PC-3 (cell line): ENCODE data around the gene SIRT2. TPM values are rescaled to one million over a fixed set of nuclear protein-coding genes. Genes with fewer than 3 reads are reported as not detected.

Experiments used
- ATAC-seq: fragments of 200-7000 bp; cut with Tn5 transposase; 2 replicates; pipeline ENCODE4 v1.9.1; 2020; ENCODE audit warnings: mild to moderate bottlenecking, moderate library complexity
- BruUV-seq: library from RNA; stranded (reverse); fragments of 400-500 nt; replicated peaks from 2 replicates; lab custom pipeline; 2021; lab: Mats Ljungman, UMichigan
- CTCF ChIA-PET: fragments of 300-600 bp; sonication (Branson Sonifier 250); formaldehyde crosslinking; loops from one replicate; lab custom pipeline; 2022; ENCODE audit warnings: antibody characterized with exemption; lab: Charles Lee
- POLR2A ChIA-PET: fragments of 300-600 bp; sonication (Branson Sonifier 250); formaldehyde crosslinking; loops from one replicate; lab custom pipeline; 2022; ENCODE audit warnings: antibody characterized with exemption; ENCODE audit not compliant: unreplicated experiment; lab: Charles Lee
- DNase-seq: peaks from one replicate; pipeline ENCODE4 v3.0.0-alpha.2; 2015
- H2AFZ ChIP-seq: fragments of 300-600 bp; sonication (generic); 2 replicates; pipeline ENCODE4 v1.6.0; 2016; ENCODE audit warnings: antibody characterized with exemption, low read length
- H3F3A ChIP-seq: fragments of 300-600 bp; sonication (generic); one replicate; pipeline ENCODE4 v1.6.0; 2017; ENCODE audit warnings: antibody characterized with exemption, low read length, control low read depth, mild to moderate bottlenecking; ENCODE audit not compliant: unreplicated experiment
- H3K27ac ChIP-seq: fragments of 300-600 bp; sonication (generic); 2 replicates; pipeline ENCODE4 v1.5.1; 2016; ENCODE audit warnings: mild to moderate bottlenecking, low read length
- H3K27me3 ChIP-seq: fragments of 300-600 bp; sonication (generic); 2 replicates; pipeline ENCODE4 v1.6.1; 2016; ENCODE audit warnings: low read length, mixed read lengths
- H3K36me3 ChIP-seq: fragments of 300-600 bp; sonication (generic); 2 replicates; pipeline ENCODE4 v1.6.1; 2016; ENCODE audit warnings: low read depth, mixed run types, low read length, mixed read lengths
- H3K4me1 ChIP-seq: fragments of 300-600 bp; sonication (generic); 2 replicates; pipeline ENCODE4 v1.5.1; 2016; ENCODE audit warnings: low read length; ENCODE audit not compliant: insufficient read depth
- H3K4me2 ChIP-seq: fragments of 300-600 bp; sonication (generic); 2 replicates; pipeline ENCODE4 v1.6.0; 2016; ENCODE audit warnings: low read length
- H3K4me3 ChIP-seq: fragments of 300-600 bp; sonication (generic); 2 replicates; pipeline ENCODE4 v1.5.1; 2016; ENCODE audit warnings: mild to moderate bottlenecking, low read length, mixed read lengths
- H3K79me2 ChIP-seq: fragments of 300-600 bp; sonication (generic); 2 replicates; pipeline ENCODE4 v1.6.1; 2017; ENCODE audit warnings: low read length, mixed read lengths
- H3K9ac ChIP-seq: fragments of 300-600 bp; sonication (generic); 2 replicates; pipeline ENCODE4 v1.6.0; 2016; ENCODE audit warnings: mild to moderate bottlenecking, low read length
- H3K9me2 ChIP-seq: fragments of 300-600 bp; sonication (generic); replicated peaks from 2 replicates; pipeline ENCODE4 v1.6.1; 2016; ENCODE audit warnings: mixed run types, low read length, mixed read lengths
- H3K9me3 ChIP-seq: fragments of 300-600 bp; sonication (generic); 2 replicates; pipeline ENCODE4 v1.6.1; 2016; ENCODE audit warnings: low read length, mixed read lengths
- H4K20me1 ChIP-seq: fragments of 300-600 bp; sonication (generic); 2 replicates; pipeline ENCODE4 v1.6.1; 2016; ENCODE audit warnings: low read length, mixed read lengths
- CTCF ChIP-seq: fragments of 300-600 bp; sonication (generic); conservative IDR thresholded peaks from 2 replicates; pipeline ENCODE4 v1.5.1; 2017; ENCODE audit warnings: antibody characterized with exemption, low read depth, mild to moderate bottlenecking, low read length
- EZH2 ChIP-seq: fragments of 300-600 bp; sonication (generic); IDR thresholded peaks from one replicate; pipeline ENCODE4 v1.6.1; 2017; ENCODE audit warnings: antibody characterized with exemption, mild to moderate bottlenecking, low read length; ENCODE audit not compliant: unreplicated experiment
- EZH2phosphoT487 ChIP-seq: fragments of 300-600 bp; sonication (generic); IDR thresholded peaks from 2 replicates; pipeline ENCODE4 v1.6.1; 2018; ENCODE audit warnings: mild to moderate bottlenecking, antibody characterized with exemption, low read length, borderline replicate concordance
- intact Hi-C: fragments of 100-400 bp; cut with micrococcal nuclease; formaldehyde crosslinking; loops from 2 replicates; pipeline ENCODE4 v1.9.0; 2023
- total RNA-seq: library from RNA; depleted of rRNA; stranded (reverse); fragments of >200 nt; gene quantifications from 2 replicates; pipeline ENCODE4 v1.2.3, GENCODE V29; 2014

SIRT2 gene
- total RNA-seq, 1 experiment from 2014 or later: 37.9 TPM

GRCh38 chr19:38869836-38870607 lies 29.4 kb downstream of the SIRT2 start:
- H3K4me2 ChIP-seq: no peak overlapping the region
- TF ChIP-seq CTCF (peak; percentile 37), EZH2 (no peak), EZH2phosphoT487 (no peak)
- no peak overlapping the region for H3K9ac ChIP-seq
- no peak overlapping the region for H2AFZ ChIP-seq
- ChIA-PET CTCF (no interaction called here), POLR2A (no interaction called here)
- H3K79me2 ChIP-seq: no peaks in the 10 kb centered on the region
- no peaks in the 10 kb centered on the region for H3K9me2 ChIP-seq
- no peak for DNase-seq
- intact Hi-C loops: no loop called here
- peaks cover 4% of the 10 kb centered on the region for H3K4me1 ChIP-seq
- H3K36me3 ChIP-seq: no peaks in the 10 kb centered on the region
- no peaks in the 10 kb centered on the region for H3F3A ChIP-seq
- H3K9me3 ChIP-seq: no peaks in the 10 kb centered on the region
- no peaks in the 10 kb centered on the region for H4K20me1 ChIP-seq
- H3K27me3 ChIP-seq: no peaks in the 10 kb centered on the region
- ATAC-seq: peak; percentile 33
- H3K4me3 ChIP-seq: no peak overlapping the region
- no peak overlapping the region for H3K27ac ChIP-seq
- no TSS peak for BruUV-seq

GRCh38 chr19:38869160-38869835 lies 30.1 kb downstream of the SIRT2 start:
- DNase-seq (no peak), ATAC-seq (no peak)
- Histone ChIP-seq H3K79me2 (no peaks in the 10 kb centered on the region), H4K20me1 (no peaks in the 10 kb centered on the region), H3K27ac (no peak overlapping the region), H3K9ac (no peak overlapping the region), H2AFZ (no peak overlapping the region), H3K9me2 (no peaks in the 10 kb centered on the region), H3F3A (no peaks in the 10 kb centered on the region), H3K36me3 (no peaks in the 10 kb centered on the region), H3K4me3 (no peak overlapping the region), H3K4me1 (peaks cover 10% of the 10 kb centered on the region), H3K4me2 (no peak overlapping the region), H3K9me3 (no peaks in the 10 kb centered on the region), H3K27me3 (no peaks in the 10 kb centered on the region)
- CTCF ChIA-PET: no interaction called here
- intact Hi-C loops: no loop called here
- BruUV-seq: no TSS peak
- POLR2A ChIA-PET: no interaction called here
- TF ChIP-seq EZH2 (no peak), EZH2phosphoT487 (no peak), CTCF (no peak)

DNA sequence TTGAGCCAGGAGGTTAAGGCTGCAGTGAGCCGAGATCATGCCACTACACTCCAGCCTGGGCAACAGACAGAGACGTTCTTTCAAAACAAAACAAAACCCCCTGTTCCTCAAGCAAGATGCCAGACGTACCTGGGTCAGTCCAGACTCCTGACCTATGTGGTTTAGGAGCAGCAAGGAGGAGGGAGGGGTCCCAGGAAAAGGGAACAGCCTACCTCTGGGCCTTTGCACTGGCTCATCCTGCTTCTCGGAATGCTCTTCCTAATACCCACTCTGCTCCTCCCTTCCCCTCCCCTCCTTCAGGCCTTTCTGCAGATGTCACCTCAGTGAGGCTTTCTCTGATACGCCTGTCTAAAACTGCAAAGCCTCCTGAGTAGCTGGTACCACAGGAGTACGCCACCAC lies 30.9 kb downstream of the SIRT2 start:
- Histone ChIP-seq H3K27me3 (no peaks in the 10 kb centered on the region), H3K9me2 (no peaks in the 10 kb centered on the region), H3F3A (no peaks in the 10 kb centered on the region), H3K4me2 (no peak overlapping the region), H4K20me1 (no peaks in the 10 kb centered on the region), H2AFZ (no peak overlapping the region), H3K4me3 (no peak overlapping the region), H3K4me1 (peaks cover 11% of the 10 kb centered on the region), H3K27ac (no peak overlapping the region), H3K79me2 (no peaks in the 10 kb centered on the region), H3K9ac (no peak overlapping the region), H3K36me3 (no peaks in the 10 kb centered on the region), H3K9me3 (no peaks in the 10 kb centered on the region)
- intact Hi-C loops: no loop called here
- TF ChIP-seq EZH2 (no peak), CTCF (no peak)
- no peak for ATAC-seq
- DNase-seq: no peak
- POLR2A ChIA-PET: no interaction called here
- no TSS peak for BruUV-seq
- CTCF ChIA-PET: no interaction called here
